GM12873 (cell line): Measurements from ENCODE around the gene MED12L.
A peak's percentile ranks its signal among the peaks of the same experiment; 100 is the strongest.

ENCODE experiments used
- CTCF ChIP-seq: IDR thresholded peaks from 2 replicates; pipeline ENCODE4 v1.5.1; 2012; ENCODE audit warnings: low read depth, mild to moderate bottlenecking, moderate library complexity, low read length, control low read depth; ENCODE audit not compliant: insufficient read depth; ENCODE audit errors: missing control alignments

Gene MED12L

DNA sequence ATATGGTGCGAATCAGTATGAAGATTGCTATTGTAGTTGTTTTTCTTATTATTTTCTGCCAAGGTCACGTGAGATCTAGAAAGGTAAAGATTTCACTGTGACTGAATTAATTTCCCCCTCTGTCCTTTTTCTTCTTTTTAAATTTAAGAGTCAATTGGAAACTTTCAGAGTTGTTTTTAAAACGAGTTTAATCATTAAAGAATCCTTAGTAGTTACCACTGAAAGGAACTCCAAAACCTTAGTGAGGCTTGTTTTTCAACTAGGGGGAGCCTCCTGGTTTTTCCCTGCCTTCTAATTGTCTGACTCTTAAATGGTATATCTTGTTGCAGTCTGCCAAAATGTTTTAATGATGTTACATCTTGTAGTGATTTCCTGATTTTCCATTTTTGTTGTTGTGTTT is 281.5 kb downstream of the MED12L start:
- TF ChIP-seq CTCF: no peak

GRCh38 chr3:151367448-151367847 is 282.0 kb downstream of the MED12L start:
- no peak for TF ChIP-seq CTCF

- no peak for TF ChIP-seq CTCF
Observed at GRCh38 chr3:151371526-151371925, 286.1 kb downstream of the MED12L start.

DNA sequence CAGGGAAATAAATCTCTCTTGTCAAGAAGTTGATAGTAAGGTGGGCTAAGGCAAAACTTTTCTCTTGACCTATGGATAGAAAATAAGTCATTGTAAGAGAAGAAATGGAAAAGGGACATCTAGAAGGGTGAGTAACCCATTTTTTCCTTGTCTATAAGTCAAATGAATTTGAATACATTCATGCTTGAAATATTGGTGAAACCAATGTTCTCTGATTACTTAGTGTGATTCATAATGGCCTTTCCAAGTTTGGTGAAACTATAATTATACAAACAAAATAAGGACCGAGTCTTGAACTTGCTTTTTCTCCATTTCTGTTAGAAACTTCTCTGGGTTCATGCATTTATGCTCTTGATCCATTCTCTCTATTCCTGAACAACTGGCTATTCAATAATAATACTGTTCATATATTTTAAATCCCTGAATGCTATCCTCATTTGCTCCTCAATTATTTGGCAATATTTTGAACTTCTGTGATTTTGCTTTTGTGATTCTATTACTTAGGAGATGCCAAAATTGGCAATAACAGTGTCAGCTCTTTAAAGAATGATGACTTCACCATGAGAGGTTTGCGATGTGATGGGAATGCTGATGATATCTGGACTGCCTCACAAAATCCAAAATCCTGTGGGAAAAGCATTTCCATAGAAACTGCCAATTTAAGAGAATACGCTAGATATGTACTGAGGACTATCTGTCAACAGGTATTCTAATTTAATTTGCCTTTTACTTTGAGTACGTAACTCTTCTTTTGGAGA is 286.8 kb downstream of the MED12L start:
- no peak for TF ChIP-seq CTCF

DNA sequence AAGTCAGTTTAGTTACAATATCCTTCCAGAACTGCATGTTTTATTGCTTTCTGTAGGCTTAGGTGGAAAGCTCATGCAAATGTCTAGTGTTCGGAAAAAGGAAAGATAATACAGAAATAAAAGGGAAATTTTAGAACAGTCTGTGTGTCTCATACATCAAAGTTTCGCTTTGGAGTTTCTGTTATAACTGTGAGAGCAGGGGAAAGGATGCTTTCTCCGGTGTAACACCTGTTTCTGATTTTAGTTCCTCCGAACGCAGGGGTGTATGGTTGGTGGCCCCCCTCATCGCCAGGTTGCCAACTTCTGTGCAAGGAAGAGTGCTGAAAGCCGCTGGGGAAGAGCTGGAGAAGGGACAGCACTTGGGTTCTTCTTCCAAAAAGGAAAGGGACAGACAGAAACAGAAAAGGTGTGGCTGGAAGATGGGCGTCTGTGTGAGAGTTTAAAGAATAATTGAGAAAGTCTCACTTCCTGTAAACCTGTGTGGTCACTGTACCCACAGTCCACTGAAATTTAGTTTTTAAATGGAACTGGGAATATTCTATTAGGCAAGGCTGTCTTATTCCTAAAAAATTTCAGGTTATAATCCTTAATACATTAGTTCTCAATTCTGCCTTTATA is 292.4 kb downstream of the MED12L start:
- no peak for TF ChIP-seq CTCF

GRCh38 chr3:151379083-151379734 is 293.7 kb downstream of the MED12L start:
- peak; percentile 73 for TF ChIP-seq CTCF

DNA sequence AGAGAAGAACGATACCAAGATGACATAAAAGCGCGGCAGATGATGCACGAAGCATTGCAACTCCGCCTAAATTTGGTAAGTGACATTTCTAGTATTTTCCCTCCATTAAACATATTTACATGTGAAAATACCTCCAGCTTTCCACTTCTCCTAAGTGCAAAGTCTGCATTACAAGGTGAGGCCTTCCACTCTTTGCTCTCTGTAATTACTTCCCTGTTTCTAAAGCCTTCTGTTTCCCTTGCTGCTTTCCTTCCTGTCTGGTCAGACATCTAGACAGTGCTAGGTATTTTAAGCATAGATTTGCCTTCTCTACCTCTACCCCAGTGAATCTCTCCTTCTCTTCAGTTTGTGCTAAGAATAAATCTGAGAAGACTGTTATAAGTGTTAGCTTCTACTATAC is 297.2 kb downstream of the MED12L start:
- no peak for TF ChIP-seq CTCF
